HG03439 (cell line): ENCODE measurements around the gene HPS5.

Source experiments
- ATAC-seq: cut with Tn5 transposase; IDR thresholded peaks from one replicate; pipeline ENCODE4 v1.9.1; 2021; ENCODE audit warnings: mild to moderate bottlenecking, moderate library complexity; ENCODE audit not compliant: unreplicated experiment

HPS5 gene

DNA sequence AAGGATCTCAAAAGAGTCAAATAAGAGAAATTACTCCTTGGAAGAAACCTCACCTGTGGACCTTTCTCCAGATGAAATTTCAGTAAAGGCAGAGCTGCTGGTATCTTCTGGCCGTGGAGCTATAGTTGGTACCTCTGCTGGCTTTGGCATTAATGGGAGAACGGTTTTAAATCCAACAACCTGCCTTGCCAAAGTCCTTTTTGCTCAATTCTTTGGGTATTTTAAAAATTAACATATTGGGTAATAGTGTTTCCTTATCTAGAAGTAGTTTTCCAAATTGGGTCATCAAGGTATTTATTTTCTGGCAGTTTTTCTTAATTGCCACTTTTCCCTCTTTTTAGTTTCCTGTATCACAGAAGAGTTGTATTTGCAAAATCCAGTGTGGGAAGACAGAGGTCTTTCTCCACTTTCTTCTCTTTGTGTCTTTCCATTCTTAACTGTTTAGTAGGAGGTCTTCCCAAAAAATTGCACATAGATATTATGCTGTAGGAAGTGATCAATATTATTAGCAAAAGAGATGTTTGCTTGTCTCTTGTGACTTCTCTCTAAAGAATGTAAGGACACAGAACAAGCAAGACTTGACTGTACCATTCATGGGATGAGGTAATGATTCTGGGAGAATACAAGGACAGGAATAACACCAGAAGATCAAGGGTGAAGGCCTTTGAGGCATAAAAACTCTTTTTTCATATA, 85.1 kb downstream of the HPS5 start, which contains the start of gene SAA4:
SAA4 (minus strand) TSS at position 139 of the 693 bp plus-strand sequence. CDS start 876 bp downstream, outside the sequence.
- ATAC-seq = no peak

DNA sequence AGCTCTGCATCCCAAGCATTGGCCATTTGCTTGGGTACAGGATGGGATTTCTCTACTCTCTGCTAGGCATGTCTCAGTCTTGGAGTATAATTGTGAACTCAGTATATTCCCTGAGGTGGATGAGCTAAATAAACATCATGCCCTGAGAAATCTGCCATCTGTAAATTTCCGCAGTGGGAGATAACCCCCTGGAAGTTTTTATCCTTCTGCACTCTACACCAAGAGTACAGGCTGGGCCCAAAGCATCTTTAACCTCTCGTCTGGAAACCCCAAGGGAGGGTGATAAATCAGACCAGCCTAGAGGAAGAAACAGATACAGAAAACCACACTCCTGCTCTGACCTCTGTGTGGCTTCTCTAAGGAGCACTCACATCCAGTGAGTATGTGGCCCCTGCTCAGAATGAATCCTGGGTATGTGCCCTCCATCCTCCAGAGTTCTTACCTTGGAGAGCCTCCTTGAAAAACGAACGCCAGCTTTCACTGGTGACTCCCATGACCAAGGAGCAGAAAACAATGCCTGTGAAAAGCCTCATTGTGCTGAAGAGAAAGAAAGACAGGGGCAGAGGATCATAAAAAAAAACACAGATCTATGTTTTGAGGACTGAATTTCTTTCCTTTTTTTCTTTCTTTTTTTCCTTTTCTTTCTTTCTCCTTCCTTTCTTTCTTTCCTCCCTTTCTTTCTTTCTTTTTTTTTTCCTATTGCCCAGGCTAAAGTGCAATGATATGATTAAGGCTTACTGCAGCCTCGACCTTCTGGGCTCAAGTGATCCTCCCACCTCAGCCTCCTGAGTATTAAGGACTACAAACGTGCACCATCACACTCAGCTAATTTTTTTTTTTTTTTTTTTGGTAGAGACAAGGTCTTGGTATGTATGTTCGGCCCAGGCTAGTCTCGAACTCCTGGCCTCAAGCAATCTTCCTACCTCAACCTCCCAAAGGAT, 86.3 kb downstream of the HPS5 start:
- no peak for ATAC-seq

DNA sequence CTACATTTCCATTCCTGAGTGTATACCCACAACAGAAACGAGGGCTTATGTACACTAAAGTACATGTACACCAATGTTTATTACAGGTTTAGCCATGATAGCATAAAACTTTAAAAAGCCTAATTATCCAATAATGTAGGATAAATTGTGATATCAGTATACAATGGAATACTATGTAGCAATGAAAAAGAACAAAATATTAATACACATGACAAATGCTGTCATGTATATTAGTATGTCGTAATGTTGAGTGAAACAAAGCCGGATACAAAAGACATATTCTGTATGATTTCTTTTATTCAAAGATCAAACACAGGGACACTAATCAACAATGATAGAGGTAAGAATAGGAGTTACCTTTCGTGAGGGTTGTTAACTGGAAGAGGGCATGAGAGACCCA, 88.0 kb downstream of the HPS5 start:
- no peak for ATAC-seq

DNA sequence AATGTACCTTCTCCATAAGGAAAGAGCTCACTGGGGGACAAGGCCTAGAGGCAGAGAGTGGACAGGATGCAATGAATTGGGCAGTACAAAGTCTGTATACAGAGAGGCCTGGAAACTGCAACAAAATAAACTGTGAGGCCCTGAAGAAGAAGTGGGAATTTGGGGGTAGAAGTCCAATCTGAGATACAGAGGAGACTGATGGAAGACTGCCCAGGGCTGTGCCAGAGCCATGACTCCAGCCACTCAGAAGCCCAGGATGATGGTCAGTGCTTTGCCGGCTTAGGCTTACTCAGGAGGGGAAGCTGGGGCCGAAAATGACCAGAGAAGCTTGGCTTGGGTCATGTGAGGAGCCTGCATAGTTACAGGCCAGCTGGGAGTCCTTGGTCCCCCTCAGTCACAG, 91.1 kb downstream of the HPS5 start:
- no peak for ATAC-seq

DNA sequence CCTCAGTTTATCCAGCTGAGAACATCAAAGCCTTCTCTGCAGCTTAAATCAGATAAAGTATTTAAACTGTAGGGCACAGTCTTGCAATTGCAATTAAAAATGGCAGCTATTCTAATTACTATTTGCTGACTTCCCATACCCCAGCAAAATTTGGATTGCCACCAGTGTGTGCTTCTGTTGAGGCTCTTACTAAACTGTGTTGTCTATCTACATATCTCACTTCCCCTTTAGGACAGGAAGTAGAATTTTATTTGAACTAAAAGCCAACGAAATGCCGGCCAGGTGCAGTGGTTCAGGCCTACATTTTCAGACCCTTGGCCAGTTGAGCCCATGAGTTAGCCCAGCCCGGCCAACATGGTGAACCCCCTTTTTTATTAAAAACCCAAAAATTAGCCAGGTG, 92.4 kb downstream of the HPS5 start:
- ATAC-seq = peak; percentile 91
